ENCODE results near the gene RBM12.
A peak's percentile ranks its signal among the peaks of the same experiment; 100 is the strongest.

DNA sequence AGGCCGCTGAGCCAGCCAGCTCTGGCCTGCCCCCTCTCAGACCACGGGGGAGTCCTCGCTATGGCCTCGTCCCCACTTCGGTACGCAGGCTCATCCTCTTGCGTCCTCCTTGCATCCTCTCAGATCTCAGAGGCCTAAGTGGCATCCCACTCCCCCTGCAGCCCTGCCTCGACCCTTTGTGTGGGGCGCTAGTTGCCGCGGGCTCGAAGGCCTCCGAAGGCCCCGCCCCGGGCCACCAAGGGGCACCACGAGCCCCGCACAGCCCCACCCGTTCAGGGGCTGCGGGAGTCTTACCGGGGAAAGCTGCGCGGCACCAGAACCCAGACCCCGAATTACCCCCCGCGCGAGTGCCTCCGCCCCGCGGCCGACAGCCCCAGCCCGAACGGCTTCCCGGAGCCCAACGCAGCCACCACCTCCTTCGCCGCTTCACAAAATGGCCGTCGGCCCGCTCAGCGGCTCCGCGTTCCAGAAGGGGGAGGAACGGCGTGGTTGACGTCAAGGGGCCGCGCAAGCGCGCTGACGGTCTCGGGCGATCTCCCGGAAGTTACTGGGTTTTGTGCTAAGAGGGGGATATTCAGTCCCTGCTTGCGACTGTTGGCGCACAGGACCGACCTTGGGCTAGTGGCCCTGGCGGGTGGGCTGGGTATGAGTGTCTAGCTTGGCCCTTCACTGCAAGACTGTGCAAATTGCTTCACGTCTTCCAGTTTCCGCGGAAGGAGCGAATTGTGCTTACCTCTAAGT is at the start of gene RBM12, which contains the start of gene CPNE1:
- TF ChIP-seq, protein P1, sequence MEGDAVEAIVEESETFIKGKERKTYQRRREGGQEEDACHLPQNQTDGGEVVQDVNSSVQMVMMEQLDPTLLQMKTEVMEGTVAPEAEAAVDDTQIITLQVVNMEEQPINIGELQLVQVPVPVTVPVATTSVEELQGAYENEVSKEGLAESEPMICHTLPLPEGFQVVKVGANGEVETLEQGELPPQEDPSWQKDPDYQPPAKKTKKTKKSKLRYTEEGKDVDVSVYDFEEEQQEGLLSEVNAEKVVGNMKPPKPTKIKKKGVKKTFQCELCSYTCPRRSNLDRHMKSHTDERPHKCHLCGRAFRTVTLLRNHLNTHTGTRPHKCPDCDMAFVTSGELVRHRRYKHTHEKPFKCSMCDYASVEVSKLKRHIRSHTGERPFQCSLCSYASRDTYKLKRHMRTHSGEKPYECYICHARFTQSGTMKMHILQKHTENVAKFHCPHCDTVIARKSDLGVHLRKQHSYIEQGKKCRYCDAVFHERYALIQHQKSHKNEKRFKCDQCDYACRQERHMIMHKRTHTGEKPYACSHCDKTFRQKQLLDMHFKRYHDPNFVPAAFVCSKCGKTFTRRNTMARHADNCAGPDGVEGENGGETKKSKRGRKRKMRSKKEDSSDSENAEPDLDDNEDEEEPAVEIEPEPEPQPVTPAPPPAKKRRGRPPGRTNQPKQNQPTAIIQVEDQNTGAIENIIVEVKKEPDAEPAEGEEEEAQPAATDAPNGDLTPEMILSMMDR (IDR thresholded peaks at IDR 0.05): no peak
- peak; percentile 7 to 96 for TF ChIP-seq POLR2A (IDR thresholded peaks at IDR 0.05)
